ENCODE measurements around the gene AGAP1. TPM values are rescaled to one million over a fixed set of nuclear protein-coding genes. Genes with fewer than 3 reads are reported as not detected.

AGAP1 gene
- total RNA-seq, 1 donor from 2014 or later: 36.2 TPM

GRCh38 chr2:235661167-235661937 lies 167.5 kb downstream of the AGAP1 start:
- ATAC-seq (no peak), DNase-seq (no peak)
- Histone ChIP-seq H3K27ac (no peak overlapping the region), H3K27me3 (ENCODE audit: low read depth) (no peaks in the 10 kb centered on the region), H3K9me3 (no peaks in the 10 kb centered on the region), H3K4me3 (no peak overlapping the region), H3K36me3 (no peaks in the 10 kb centered on the region), H3K4me1 (peaks cover 40% of the 10 kb centered on the region)
- intact Hi-C loops (cut with DNase I): no loop called here
- TF ChIP-seq, protein P1, sequence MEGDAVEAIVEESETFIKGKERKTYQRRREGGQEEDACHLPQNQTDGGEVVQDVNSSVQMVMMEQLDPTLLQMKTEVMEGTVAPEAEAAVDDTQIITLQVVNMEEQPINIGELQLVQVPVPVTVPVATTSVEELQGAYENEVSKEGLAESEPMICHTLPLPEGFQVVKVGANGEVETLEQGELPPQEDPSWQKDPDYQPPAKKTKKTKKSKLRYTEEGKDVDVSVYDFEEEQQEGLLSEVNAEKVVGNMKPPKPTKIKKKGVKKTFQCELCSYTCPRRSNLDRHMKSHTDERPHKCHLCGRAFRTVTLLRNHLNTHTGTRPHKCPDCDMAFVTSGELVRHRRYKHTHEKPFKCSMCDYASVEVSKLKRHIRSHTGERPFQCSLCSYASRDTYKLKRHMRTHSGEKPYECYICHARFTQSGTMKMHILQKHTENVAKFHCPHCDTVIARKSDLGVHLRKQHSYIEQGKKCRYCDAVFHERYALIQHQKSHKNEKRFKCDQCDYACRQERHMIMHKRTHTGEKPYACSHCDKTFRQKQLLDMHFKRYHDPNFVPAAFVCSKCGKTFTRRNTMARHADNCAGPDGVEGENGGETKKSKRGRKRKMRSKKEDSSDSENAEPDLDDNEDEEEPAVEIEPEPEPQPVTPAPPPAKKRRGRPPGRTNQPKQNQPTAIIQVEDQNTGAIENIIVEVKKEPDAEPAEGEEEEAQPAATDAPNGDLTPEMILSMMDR (IDR thresholded peaks at IDR 0.05): no peak

- peaks cover 41% of the 10 kb centered on the region for H3K4me1 ChIP-seq
- H3K27me3 ChIP-seq (ENCODE audit: low read depth): no peaks in the 10 kb centered on the region
- no peak overlapping the region for H3K27ac ChIP-seq
- no peaks in the 10 kb centered on the region for H3K36me3 ChIP-seq
- H3K9me3 ChIP-seq: no peaks in the 10 kb centered on the region
- TF ChIP-seq, protein P1 (IDR thresholded peaks at IDR 0.05): no peak
- ATAC-seq: no peak
- intact Hi-C loops (cut with DNase I): no loop called here
- no peak overlapping the region for H3K4me3 ChIP-seq
- DNase-seq: no peak
These were observed 168.1 kb downstream of the AGAP1 start for GRCh38 chr2:235661952-235662351.

DNA sequence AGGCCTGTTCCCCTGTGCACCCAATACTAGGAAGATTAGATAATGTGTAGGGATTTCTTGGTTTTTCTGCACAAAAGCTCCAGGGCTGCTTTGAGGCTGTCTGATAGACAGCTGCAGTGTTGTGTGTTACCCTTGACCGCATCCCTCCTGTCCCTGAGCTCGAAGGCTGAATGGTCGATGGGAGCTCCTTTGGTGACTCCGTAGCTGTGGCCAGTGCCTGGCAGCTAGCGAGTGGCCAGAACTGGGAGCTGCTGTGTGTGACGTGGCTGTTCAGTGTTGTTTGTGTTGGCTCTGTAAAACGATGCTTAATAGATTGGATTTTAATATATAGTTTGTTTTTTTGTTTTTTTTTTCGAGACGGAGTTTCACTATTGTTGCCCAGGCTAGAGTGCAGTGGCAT lies 170.0 kb downstream of the AGAP1 start:
- no peak for ATAC-seq
- intact Hi-C loops (cut with DNase I): no loop called here
- Histone ChIP-seq H3K4me3 (no peak overlapping the region), H3K4me1 (peaks cover 29% of the 10 kb centered on the region), H3K36me3 (no peaks in the 10 kb centered on the region), H3K27me3 (ENCODE audit: low read depth) (no peaks in the 10 kb centered on the region), H3K27ac (no peak overlapping the region), H3K9me3 (no peaks in the 10 kb centered on the region)
- TF ChIP-seq, protein P1 (IDR thresholded peaks at IDR 0.05): no peak
- DNase-seq: no peak

DNA sequence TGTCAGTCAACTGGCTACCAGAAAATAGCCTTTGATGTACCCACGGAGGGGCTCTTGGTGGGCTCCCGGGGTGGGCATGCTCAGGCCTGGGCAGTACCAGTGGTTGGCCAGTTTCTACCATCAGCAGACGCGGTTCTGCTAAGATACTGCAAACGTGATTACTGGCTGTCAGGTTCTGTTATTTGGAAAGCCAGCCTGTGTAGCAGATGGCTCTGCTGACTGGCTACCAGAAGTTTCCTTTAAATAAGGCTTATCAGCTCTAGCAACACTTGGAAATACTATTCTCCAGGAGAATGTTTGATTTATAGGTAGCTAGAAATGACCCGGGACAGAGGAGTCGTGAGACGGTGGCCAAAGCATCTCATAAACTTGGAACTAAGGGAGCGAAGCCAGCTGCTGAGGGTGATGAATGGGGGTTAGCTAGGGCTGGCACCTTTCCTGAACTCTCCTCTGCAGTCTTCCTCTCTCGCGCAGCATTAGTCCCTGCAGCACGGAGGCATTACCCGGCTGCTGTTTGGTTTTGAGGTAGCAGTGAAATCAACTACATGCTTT lies 171.9 kb downstream of the AGAP1 start:
- no peak for ATAC-seq
- peak overlapping the region; percentile 25 for H3K4me3 ChIP-seq
- intact Hi-C loops (cut with DNase I): no loop called here

GRCh38 chr2:235666213-235666781 lies 172.5 kb downstream of the AGAP1 start:
- Histone ChIP-seq H3K36me3 (no peaks in the 10 kb centered on the region), H3K9me3 (no peaks in the 10 kb centered on the region), H3K4me3 (peak overlapping the region; percentile 25), H3K4me1 (peaks cover 22% of the 10 kb centered on the region), H3K27me3 (ENCODE audit: low read depth) (peaks cover 4% of the 10 kb centered on the region), H3K27ac (no peak overlapping the region)
- ATAC-seq: peak in 1 of 2 donors; percentile 57
- DNase-seq: no peak
- TF ChIP-seq, protein P1 (IDR thresholded peaks at IDR 0.05): no peak
- intact Hi-C loops (cut with DNase I): no loop called here

More for the DNA sequence above, 171.9 kb downstream of the AGAP1 start:
- H3K27me3 ChIP-seq (ENCODE audit: low read depth): no peaks in the 10 kb centered on the region
- TF ChIP-seq, protein P1 (IDR thresholded peaks at IDR 0.05): no peak
- H3K27ac ChIP-seq: no peak overlapping the region
- DNase-seq: no peak
- H3K4me1 ChIP-seq: peaks cover 16% of the 10 kb centered on the region
- H3K36me3 ChIP-seq: no peaks in the 10 kb centered on the region
- H3K9me3 ChIP-seq: no peaks in the 10 kb centered on the region

Measured in lower lobe of right lung (tissue), 2 donors.